Measurements from ENCODE around the gene MRPS7.

Gene MRPS7

DNA sequence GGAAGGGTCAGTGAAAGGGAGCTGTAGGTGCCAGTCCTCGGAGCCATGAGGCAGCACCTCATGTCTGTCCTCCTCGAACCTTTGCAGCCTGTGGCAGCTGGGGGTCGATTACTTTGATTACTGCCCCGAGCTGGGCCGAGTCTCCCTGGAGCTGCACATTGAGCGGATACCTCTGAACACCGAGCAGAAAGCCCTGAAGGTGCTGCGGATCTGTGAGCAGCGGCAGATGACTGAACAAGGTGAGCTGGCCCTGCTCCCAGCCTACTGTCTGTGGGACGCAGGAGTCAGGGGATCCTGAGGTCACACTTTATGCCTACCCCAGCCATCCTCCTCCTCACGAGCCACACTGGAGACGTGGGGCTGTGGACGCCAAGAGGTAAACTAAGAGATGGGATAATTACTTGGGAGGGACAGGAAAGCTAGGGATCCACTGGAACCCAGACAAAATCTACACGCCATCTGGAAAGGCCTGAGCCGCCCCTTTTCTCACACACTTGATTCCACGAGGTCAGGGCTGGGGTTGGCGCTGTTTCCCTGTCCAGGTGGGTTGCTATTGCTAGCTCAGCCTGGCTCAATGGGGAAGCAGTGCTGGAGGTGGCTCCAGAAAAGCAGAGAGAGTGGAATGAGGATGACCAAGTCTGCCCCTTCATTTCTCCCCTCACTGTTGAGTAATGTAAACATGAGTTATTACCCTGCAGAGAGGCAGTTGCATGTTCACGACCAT is 29.8 kb upstream of the MRPS7 start:
- Histone ChIP-seq H3K79me1 (ENCODE audit: low read depth, low read length) (peaks cover 3% of the 10 kb centered on the region), H2AK5ac (ENCODE audit: low read depth, low read length) (no peak overlapping the region), H3K4me1 (ENCODE audit: control insufficient read depth in 2 of 2, insufficient read depth in 1 of 2, low read depth in 1 of 2, low read length in 2 of 2) (no peaks in the 10 kb centered on the region), H2BK5ac (ENCODE audit: low read length) (no peak overlapping the region), H2BK12ac (ENCODE audit: low read length) (no peak overlapping the region), H3K23ac (ENCODE audit: low read depth, low read length, poor library complexity) (no peak overlapping the region), H3K14ac (ENCODE audit: low read length) (no peak overlapping the region), H2AFZ (ENCODE audit: low read length) (no peak overlapping the region), H4K91ac (ENCODE audit: low read depth, low read length, poor library complexity) (no peak overlapping the region), H2BK15ac (ENCODE audit: low read length) (no peak overlapping the region), H3K18ac (ENCODE audit: low read length) (no peak overlapping the region), H3K4me3 (ENCODE audit: low read length in 2 of 2) (no peak overlapping the region), H3K27me3 (ENCODE audit: control insufficient read depth in 3 of 3, insufficient read depth in 3 of 3, low read depth in 1 of 3, low read length in 3 of 3) (no peaks in the 10 kb centered on the region), H3K27ac (replicated peaks; ENCODE audit: low read length) (no peak overlapping the region), H3K36me3 (replicated peaks in 1 of 2; ENCODE audit: control insufficient read depth in 2 of 2, insufficient read depth in 2 of 2, low read length in 2 of 2) (peaks cover 53 to 95% of the 10 kb centered on the region in 2 donors), H3K4ac (ENCODE audit: low read length) (no peak overlapping the region), H3K9ac (ENCODE audit: low read depth, low read length, poor library complexity) (no peak overlapping the region), H3K4me2 (ENCODE audit: insufficient read depth, low read length, poor library complexity, severe bottlenecking) (no peak overlapping the region), H3K9me3 (replicated peaks in 1 of 2; ENCODE audit: control insufficient read depth in 2 of 2, insufficient read depth in 1 of 2, low read depth in 1 of 2, low read length in 2 of 2) (no peaks in the 10 kb centered on the region), H2BK120ac (ENCODE audit: low read depth, low read length) (no peak overlapping the region), H4K8ac (ENCODE audit: low read depth, low read length) (no peak overlapping the region)
- no CpG with 5 or more reads among the region's 18 CpGs for WGBS, 2 donors (ENCODE audit: extremely low coverage in 2 of 2, insufficient read length in 2 of 2, insufficient replicate concordance in 1 of 2)
- DNase-seq (ENCODE audit: low spot score), result no peak

- Histone ChIP-seq H3K18ac (ENCODE audit: low read length) (no peak overlapping the region), H3K4me3 (ENCODE audit: low read length in 2 of 2) (no peak overlapping the region), H3K4me2 (ENCODE audit: insufficient read depth, low read length, poor library complexity, severe bottlenecking) (no peak overlapping the region), H3K36me3 (replicated peaks in 1 of 2; ENCODE audit: control insufficient read depth in 2 of 2, insufficient read depth in 2 of 2, low read length in 2 of 2) (peaks cover 58 to 95% of the 10 kb centered on the region in 2 donors), H2BK5ac (ENCODE audit: low read length) (no peak overlapping the region), H2AK5ac (ENCODE audit: low read depth, low read length) (no peak overlapping the region), H3K27me3 (ENCODE audit: control insufficient read depth in 3 of 3, insufficient read depth in 3 of 3, low read depth in 1 of 3, low read length in 3 of 3) (no peaks in the 10 kb centered on the region), H4K91ac (ENCODE audit: low read depth, low read length, poor library complexity) (no peak overlapping the region), H4K8ac (ENCODE audit: low read depth, low read length) (no peak overlapping the region), H3K14ac (ENCODE audit: low read length) (no peak overlapping the region), H3K4ac (ENCODE audit: low read length) (no peak overlapping the region), H3K9ac (ENCODE audit: low read depth, low read length, poor library complexity) (no peak overlapping the region), H3K23ac (ENCODE audit: low read depth, low read length, poor library complexity) (no peak overlapping the region), H2BK15ac (ENCODE audit: low read length) (no peak overlapping the region), H2BK120ac (ENCODE audit: low read depth, low read length) (no peak overlapping the region), H3K27ac (replicated peaks; ENCODE audit: low read length) (no peak overlapping the region), H3K79me1 (ENCODE audit: low read depth, low read length) (peaks cover 3% of the 10 kb centered on the region), H2BK12ac (ENCODE audit: low read length) (no peak overlapping the region), H3K4me1 (ENCODE audit: control insufficient read depth in 2 of 2, insufficient read depth in 1 of 2, low read depth in 1 of 2, low read length in 2 of 2) (no peaks in the 10 kb centered on the region), H3K9me3 (replicated peaks in 1 of 2; ENCODE audit: control insufficient read depth in 2 of 2, insufficient read depth in 1 of 2, low read depth in 1 of 2, low read length in 2 of 2) (no peaks in the 10 kb centered on the region), H2AFZ (ENCODE audit: low read length) (no peak overlapping the region)
- no CpG with 5 or more reads among the region's 13 CpGs for WGBS, 2 donors (ENCODE audit: extremely low coverage in 2 of 2, insufficient read length in 2 of 2, insufficient replicate concordance in 1 of 2)
- no peak for DNase-seq (ENCODE audit: low spot score)
Observed at GRCh38 chr17:75232786-75233185, 28.9 kb upstream of the MRPS7 start.

- WGBS, 2 donors (ENCODE audit: extremely low coverage in 2 of 2, insufficient read length in 2 of 2, insufficient replicate concordance in 1 of 2), result no CpG with 5 or more reads among the region's 12 CpGs
- Histone ChIP-seq H3K4me1 (ENCODE audit: control insufficient read depth in 2 of 2, insufficient read depth in 1 of 2, low read depth in 1 of 2, low read length in 2 of 2) (peaks cover 0 to 8% of the 10 kb centered on the region in 2 donors), H2AK5ac (ENCODE audit: low read depth, low read length) (no peak overlapping the region), H4K8ac (ENCODE audit: low read depth, low read length) (no peak overlapping the region), H2BK12ac (ENCODE audit: low read length) (no peak overlapping the region), H2BK120ac (ENCODE audit: low read depth, low read length) (no peak overlapping the region), H3K14ac (ENCODE audit: low read length) (no peak overlapping the region), H3K23ac (ENCODE audit: low read depth, low read length, poor library complexity) (no peak overlapping the region), H2AFZ (ENCODE audit: low read length) (no peak overlapping the region), H3K4me3 (ENCODE audit: low read length in 2 of 2) (no peak overlapping the region), H3K9me3 (replicated peaks in 1 of 2; ENCODE audit: control insufficient read depth in 2 of 2, insufficient read depth in 1 of 2, low read depth in 1 of 2, low read length in 2 of 2) (no peaks in the 10 kb centered on the region), H2BK15ac (ENCODE audit: low read length) (no peak overlapping the region), H2BK5ac (ENCODE audit: low read length) (no peak overlapping the region), H3K9ac (ENCODE audit: low read depth, low read length, poor library complexity) (no peak overlapping the region), H3K27ac (replicated peaks; ENCODE audit: low read length) (no peak overlapping the region), H3K27me3 (ENCODE audit: control insufficient read depth in 3 of 3, insufficient read depth in 3 of 3, low read depth in 1 of 3, low read length in 3 of 3) (no peaks in the 10 kb centered on the region), H3K4ac (ENCODE audit: low read length) (no peak overlapping the region), H3K4me2 (ENCODE audit: insufficient read depth, low read length, poor library complexity, severe bottlenecking) (no peak overlapping the region), H3K79me1 (ENCODE audit: low read depth, low read length) (no peaks in the 10 kb centered on the region), H3K18ac (ENCODE audit: low read length) (no peak overlapping the region), H4K91ac (ENCODE audit: low read depth, low read length, poor library complexity) (no peak overlapping the region), H3K36me3 (replicated peaks in 1 of 2; ENCODE audit: control insufficient read depth in 2 of 2, insufficient read depth in 2 of 2, low read length in 2 of 2) (peaks cover 61 to 94% of the 10 kb centered on the region in 2 donors)
- no peak for DNase-seq (ENCODE audit: low spot score)
Observed at GRCh38 chr17:75237100-75238014, 24.3 kb upstream of the MRPS7 start.

GRCh38 chr17:75238020-75238580 is 23.6 kb upstream of the MRPS7 start:
- Histone ChIP-seq H3K79me1 (ENCODE audit: low read depth, low read length) (no peaks in the 10 kb centered on the region), H3K18ac (ENCODE audit: low read length) (no peak overlapping the region), H3K4me3 (ENCODE audit: low read length in 2 of 2) (no peak overlapping the region), H4K8ac (ENCODE audit: low read depth, low read length) (no peak overlapping the region), H3K27me3 (ENCODE audit: control insufficient read depth in 3 of 3, insufficient read depth in 3 of 3, low read depth in 1 of 3, low read length in 3 of 3) (no peaks in the 10 kb centered on the region), H3K4ac (ENCODE audit: low read length) (no peak overlapping the region), H3K23ac (ENCODE audit: low read depth, low read length, poor library complexity) (no peak overlapping the region), H3K9ac (ENCODE audit: low read depth, low read length, poor library complexity) (no peak overlapping the region), H2BK12ac (ENCODE audit: low read length) (no peak overlapping the region), H2AK5ac (ENCODE audit: low read depth, low read length) (no peak overlapping the region), H4K91ac (ENCODE audit: low read depth, low read length, poor library complexity) (no peak overlapping the region), H3K36me3 (replicated peaks in 1 of 2; ENCODE audit: control insufficient read depth in 2 of 2, insufficient read depth in 2 of 2, low read length in 2 of 2) (peaks cover 60 to 94% of the 10 kb centered on the region in 2 donors), H2BK120ac (ENCODE audit: low read depth, low read length) (no peak overlapping the region), H2BK15ac (ENCODE audit: low read length) (no peak overlapping the region), H3K9me3 (replicated peaks in 1 of 2; ENCODE audit: control insufficient read depth in 2 of 2, insufficient read depth in 1 of 2, low read depth in 1 of 2, low read length in 2 of 2) (no peaks in the 10 kb centered on the region), H3K4me1 (ENCODE audit: control insufficient read depth in 2 of 2, insufficient read depth in 1 of 2, low read depth in 1 of 2, low read length in 2 of 2) (peaks cover 0 to 8% of the 10 kb centered on the region in 2 donors), H3K27ac (replicated peaks; ENCODE audit: low read length) (no peak overlapping the region), H2BK5ac (ENCODE audit: low read length) (no peak overlapping the region), H3K4me2 (ENCODE audit: insufficient read depth, low read length, poor library complexity, severe bottlenecking) (no peak overlapping the region), H2AFZ (ENCODE audit: low read length) (no peak overlapping the region), H3K14ac (ENCODE audit: low read length) (no peak overlapping the region)
- WGBS, 2 donors (ENCODE audit: extremely low coverage in 2 of 2, insufficient read length in 2 of 2, insufficient replicate concordance in 1 of 2), result no CpG with 5 or more reads among the region's 11 CpGs
- no peak for DNase-seq (ENCODE audit: low spot score)
